ENCODE results near the gene PDCL3.

DNA sequence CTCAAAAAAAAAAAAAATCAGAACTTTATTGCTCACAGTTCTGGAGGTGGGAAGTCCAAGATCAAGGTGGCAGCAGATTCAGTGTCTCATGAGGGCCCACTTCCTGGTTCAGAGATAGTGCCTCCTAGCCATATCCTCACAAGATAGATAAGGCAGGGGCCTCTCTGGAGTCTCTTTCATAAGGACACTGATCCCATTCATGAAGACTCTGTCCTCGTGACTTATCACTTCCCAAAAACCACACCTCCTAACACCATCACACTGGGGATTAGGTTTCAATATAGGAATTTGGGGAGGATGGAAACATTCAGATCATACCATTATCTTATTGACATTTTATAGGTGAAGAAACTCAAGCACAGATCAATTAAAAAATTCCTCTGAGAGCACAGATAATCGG lies 61.1 kb downstream of the PDCL3 start:
- TF ChIP-seq CTCF (IDR thresholded peaks at IDR 0.05): no peak
- no peak for TF ChIP-seq POLR2A (IDR thresholded peaks at IDR 0.05)
- TF ChIP-seq POLR2AphosphoS5 (IDR thresholded peaks at IDR 0.05): no peak
- no peak for TF ChIP-seq EP300 (IDR thresholded peaks at IDR 0.05)
